Right ventricle myocardium inferior (tissue), 1 donor: ENCODE data around the gene SPARC. TPM values are rescaled to one million over a fixed set of nuclear protein-coding genes. Genes with fewer than 3 reads are reported as not detected.
"Not testable (repeated sequence)": the region's sequence is repeated elsewhere in the genome, so short reads cannot be mapped to it uniquely, and the experiment has no call there.

Experiments used
- ATAC-seq: fragments of 200-7000 bp; cut with Tn5 transposase; one replicate; pipeline ENCODE4 v1.9.1; 2020; ENCODE audit warnings: mild to moderate bottlenecking, moderate library complexity
- DNase-seq: peaks from one replicate; pipeline ENCODE4 v3.0.0; 2021; ENCODE audit errors: missing footprints
- intact Hi-C: fragments of 100-400 bp; cut with DNase I; formaldehyde crosslinking; loops from one replicate; pipeline ENCODE4 v1.11.0; 2022
- total RNA-seq: library from RNA; stranded (reverse); fragmentation: NEBNext Ultra II Directional; extraction: Animal tissue kit (Norgen Biotek cat#: 25700); gene quantifications from one replicate; pipeline ENCODE4 v1.2.1, GENCODE V29; 2021
- donor health status: DM: no; HTN: yes; CAD: no; lungs with severe emphysema.

SPARC gene
- total RNA-seq, 1 donor from 2014 or later = 517 TPM

DNA sequence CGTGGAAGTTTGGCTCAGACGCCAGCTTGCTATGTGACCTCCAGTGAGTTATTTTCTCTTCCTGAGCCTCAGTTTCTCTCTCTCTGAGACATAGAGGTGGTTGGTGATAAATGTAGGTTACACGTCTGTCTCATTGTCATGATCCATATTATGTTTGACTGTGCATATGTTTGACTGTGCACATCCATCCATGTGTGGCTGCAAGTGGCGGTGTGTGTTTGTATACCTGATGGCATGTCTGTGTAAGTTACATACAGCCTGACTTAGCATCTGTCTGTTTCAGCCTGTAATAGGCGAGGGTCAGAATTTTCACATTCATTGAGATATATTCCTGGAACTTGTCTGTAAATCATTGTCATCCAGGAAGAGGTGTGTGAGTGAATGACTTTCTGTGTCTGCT is 3.3 kb downstream of the SPARC start:
- intact Hi-C loops = loop anchor here (2.0 kb wide), 1 partner anchor 19 kb away; no protein-coding TSS in a partner anchor
- ATAC-seq = no peak
- DNase-seq = no peak

DNA sequence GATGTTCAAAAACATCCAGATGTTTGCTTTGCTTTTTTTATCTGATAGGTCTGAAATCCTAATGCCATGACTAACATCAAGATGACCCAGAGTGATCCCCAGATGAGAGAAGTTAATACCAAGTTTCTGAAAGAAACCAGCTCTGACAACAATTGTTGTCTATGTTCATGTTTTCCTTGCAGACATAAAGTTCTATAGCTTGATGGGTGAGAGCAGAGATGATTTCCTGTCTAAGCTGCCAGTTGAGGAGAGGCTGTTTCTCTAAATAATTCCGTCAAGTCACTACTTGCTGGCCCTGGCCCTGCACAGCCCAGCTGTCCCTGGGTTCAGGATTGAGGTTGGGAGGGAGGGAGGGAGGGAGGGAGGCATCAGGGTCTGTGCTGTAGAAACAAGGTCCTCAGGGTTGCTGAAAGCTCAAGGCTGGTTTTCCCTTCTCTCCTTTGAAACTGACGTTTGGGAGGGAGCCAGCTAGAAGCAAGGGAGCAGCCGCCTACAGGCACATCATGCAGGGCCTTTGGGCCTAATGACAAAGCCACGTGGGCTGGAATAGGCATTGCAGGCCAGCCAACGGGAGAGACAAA is 3.9 kb downstream of the SPARC start:
- intact Hi-C loops = loop anchor here (2.0 kb wide), 1 partner anchor 18 kb away; no protein-coding TSS in a partner anchor
- DNase-seq (no peak), ATAC-seq (no peak)

- no peak for DNase-seq
- intact Hi-C loops = loop anchor here (2.0 kb wide), 1 partner anchor 17 kb away; no protein-coding TSS in a partner anchor
- no peak for ATAC-seq
Measured at GRCh38 chr5:151682240-151682639, 4.5 kb downstream of the SPARC start.

DNA sequence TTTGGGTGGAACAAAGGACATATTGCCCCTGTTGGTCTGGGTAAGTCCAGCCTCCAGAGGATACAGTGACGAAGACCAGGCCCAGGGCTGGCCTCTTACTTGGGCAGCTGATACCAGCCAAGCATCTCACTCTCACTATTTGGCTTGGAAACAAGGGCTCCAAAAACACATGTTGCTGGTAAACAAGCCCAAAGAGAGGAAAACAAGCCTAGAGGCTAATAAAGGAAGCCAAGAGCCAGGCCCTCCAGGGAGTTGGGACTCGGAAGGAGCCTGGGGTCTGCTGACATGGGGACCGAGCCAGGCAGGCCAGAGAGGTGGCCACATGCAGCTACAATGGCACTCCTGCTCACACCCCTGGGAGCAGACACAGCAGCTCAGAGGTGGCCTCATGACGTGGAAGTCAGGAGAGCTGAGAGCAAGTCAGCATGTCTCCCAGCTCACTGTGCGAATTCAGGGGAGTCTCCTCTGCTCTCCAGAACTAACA is 5.7 kb downstream of the SPARC start:
- no peak for DNase-seq
- peak; percentile 35 for ATAC-seq
- intact Hi-C loops = no loop called here

DNA sequence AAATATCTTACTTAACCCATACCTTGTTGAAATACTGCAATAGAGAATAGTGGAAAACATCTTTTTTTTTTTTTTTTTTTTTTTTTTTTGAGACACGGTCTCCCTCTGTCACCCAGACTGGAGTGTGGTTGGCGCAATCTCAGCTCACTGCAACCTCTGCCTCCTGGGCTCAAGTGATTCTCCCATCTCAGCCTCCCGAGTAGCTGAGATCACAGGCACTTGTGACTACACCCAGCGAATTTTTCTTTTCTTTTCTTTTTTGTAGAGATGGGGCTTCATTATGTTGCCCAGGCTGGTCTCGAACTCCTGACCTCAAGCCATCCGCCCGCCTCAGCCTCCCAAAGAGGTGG is 6.6 kb downstream of the SPARC start:
- DNase-seq, intact Hi-C loops, ATAC-seq: not testable (repeated sequence)

DNA sequence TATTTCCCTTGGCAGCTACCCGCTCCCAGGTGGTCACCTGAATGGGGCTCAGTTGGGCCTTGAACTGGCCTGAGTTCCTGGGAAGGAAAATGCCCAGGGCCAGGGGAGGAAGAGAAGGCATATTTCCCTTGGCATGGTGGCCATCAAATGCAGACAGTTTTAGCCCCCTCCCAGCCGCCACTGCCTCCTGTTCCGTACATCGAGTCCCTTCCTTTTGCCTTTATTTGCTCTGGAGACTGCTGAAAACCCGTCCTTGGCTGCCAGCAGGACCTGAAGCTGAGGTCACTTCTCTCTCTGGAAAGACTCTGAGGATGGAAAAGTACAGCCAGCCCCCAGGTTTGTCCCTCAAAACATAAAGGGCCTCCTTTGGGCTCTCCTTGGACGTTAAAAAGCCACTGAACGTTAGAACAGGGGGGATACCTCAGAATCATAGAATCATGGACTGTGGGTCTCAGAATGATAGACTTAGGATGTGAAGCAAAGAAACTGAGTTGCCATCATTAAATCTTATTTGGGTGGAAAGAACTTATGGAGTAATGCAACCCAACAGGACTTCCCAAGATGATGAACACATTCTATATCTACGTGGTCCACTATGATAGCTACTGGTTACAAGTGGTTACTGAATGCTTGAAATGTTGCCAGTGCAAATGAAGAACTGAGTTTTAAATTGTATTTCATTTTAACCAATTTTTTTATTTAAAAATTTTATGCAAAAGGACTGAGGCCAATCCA is 7.1 kb downstream of the SPARC start:
- ATAC-seq = no peak
- intact Hi-C loops = no loop called here

DNA sequence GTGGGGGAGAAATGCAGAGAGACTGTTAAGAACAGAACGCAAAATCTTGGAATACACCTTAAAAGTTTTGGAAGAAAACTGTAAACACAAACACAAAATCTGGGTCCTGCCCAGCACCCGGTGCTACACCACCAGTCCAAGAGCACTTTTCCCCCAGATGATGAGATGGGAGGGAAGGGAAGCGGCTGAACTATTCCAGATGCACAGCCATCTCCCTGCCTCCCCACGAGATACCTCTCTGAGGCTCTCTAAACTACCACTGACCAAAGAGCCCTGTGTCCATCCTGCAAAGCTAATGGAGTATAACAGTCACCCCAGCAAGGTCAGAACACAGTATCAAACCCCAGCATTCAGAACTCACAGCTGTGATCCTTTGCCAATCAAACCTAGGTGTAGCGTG is 8.0 kb downstream of the SPARC start:
- no peak for DNase-seq

More for the DNA sequence above, 7.1 kb downstream of the SPARC start:
- no peak for DNase-seq

GRCh38 chr5:151677776-151678545 is 8.8 kb downstream of the SPARC start:
- intact Hi-C loops = no loop called here
- ATAC-seq = peak; percentile 29
- DNase-seq = no peak

More for the DNA sequence above, 8.0 kb downstream of the SPARC start:
- intact Hi-C loops = no loop called here
- no peak for ATAC-seq

DNA sequence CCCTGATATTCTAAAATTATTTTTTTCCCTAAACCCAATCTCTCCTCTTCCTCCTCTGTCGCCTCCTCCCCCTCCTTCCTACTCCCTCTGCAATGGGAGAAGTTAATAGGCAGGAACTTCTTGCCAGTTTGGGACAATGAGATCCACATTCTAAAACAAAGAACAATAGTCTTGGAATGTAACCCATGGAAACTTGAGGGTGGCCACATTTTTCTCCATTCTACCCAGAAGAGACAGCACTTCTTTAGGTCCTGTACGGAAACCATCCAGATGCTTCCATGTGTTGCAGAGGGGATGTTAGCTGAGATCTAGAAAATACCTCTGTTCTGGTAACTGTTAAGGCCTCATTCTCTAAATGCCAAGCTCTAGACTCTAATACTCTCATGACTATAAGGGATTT is 10.0 kb downstream of the SPARC start:
- no peak for ATAC-seq
- no peak for DNase-seq
- intact Hi-C loops = no loop called here

DNA sequence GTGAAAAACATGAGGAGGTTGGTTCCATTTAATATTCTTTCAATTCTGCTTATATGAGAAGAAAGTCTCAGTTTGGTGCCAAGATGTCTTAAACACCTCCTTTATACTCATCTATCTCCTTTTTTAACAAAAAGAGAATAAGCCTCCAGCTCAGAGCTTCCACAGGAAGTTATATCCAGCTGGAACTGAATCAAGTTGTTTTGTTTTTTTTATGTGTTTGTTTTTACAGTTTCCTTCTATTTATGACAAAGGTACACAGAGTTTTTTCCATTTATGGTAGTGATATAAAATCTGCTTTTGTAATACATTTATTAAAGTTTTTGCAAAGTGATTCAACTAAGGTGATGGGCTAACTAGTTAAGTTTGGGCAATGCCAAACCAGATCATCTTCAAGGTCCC is 10.4 kb downstream of the SPARC start:
- ATAC-seq = no peak
- no peak for DNase-seq
- intact Hi-C loops = no loop called here

- intact Hi-C loops = no loop called here
- DNase-seq (no peak), ATAC-seq (no peak)
Measured at GRCh38 chr5:151675611-151676313, 11.0 kb downstream of the SPARC start.

GRCh38 chr5:151674626-151675610 is 11.8 kb downstream of the SPARC start:
- intact Hi-C loops = no loop called here
- DNase-seq = no peak
- no peak for ATAC-seq

GRCh38 chr5:151673421-151673820 is 13.3 kb downstream of the SPARC start:
- intact Hi-C loops = no loop called here
- DNase-seq (no peak), ATAC-seq (no peak)

- ATAC-seq = no peak
- DNase-seq = no peak
- intact Hi-C loops = no loop called here
Measured at GRCh38 chr5:151672516-151672915, 14.2 kb downstream of the SPARC start.

DNA sequence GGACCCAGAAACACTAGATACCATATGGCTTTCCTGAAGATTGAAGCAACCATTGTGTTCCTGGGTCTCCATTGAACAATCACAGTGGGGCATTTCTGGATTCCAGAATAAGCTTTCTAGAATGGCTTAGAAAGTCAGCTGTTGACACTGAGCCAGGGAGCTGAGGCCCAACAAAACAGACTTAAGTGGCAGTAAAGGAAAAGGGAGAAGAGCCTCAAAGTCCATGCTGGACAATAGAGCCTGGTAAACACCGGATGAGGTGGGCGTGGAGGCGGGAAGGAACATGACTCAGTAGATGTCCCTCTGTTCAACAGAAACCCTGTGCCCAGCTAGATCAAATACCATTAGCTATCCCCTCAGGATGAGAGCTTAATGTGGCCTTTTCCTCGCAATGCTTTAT is 14.8 kb downstream of the SPARC start:
- intact Hi-C loops = no loop called here
- no peak for DNase-seq
- peak; percentile 12 for ATAC-seq

DNA sequence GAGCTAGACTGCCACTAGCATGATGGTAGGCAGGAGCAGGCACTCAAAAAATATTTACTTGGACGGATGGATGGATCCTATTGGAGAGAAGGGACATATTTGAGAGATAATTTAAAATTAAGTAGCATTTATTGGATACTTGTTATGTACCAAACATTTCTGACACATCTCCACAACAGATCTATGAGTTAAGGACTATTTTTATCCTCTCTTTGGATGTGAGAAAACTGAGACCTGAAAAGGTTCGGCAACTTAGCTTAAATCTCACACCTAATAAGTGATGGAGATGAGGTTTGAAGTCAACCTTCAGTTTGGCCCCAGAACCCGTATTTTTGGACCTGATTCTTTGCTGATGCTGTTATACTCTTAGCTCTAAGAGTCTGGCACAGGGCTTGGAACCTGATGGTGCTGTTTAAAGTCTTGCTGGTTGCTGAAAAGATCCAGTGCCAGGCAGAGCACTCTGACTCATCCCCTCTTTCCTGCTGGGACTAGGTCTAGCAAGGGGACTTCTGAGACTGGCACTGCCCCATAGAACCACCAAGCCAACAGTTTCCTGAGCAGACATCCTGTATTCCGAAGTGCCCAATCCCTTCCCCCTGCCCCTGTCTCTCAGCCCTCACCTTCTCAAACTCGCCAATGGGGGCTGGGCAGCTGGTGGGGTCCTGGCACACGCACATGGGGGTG is 15.6 kb downstream of the SPARC start:
- intact Hi-C loops = no loop called here
- DNase-seq = no peak
- no peak for ATAC-seq

DNA sequence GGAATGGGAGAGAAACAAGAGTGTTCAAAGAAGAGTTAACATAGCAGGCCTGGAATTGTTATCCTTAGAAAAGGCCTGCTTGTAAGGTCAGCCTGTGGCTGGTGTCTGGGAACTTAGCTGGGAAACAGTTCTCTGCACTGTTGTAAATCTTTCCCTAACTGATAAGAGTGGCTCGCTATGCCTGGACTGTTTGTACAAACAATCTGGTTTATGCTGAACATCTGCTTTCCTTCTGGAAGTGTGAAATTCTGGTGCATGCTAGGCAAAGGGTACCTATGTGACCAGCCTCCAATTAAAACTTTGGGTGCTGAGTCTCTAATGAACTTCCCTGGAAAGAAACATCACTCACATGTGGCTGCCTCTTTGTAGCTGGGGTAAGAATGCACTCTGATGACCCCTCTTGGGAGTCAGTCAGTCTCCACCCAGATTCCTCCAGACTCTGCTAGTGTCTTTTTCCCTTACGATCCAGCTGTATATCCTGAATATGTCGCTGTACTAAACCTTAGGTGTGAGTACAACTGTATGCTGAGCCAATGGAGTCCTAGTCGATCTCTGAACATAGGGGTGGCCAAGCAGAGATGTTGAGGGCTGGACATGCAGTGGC is 16.5 kb downstream of the SPARC start:
- ATAC-seq = peak; percentile 49
- intact Hi-C loops = no loop called here

More for the DNA sequence above, 16.5 kb downstream of the SPARC start:
- no peak for DNase-seq
